HG03135 (cell line): ENCODE results near the gene PLCZ1.
"Not testable (repeated sequence)": the region's sequence is repeated elsewhere in the genome, so short reads cannot be mapped to it uniquely, and the experiment has no call there.

Experiments
- ATAC-seq: cut with Tn5 transposase; IDR thresholded peaks from one replicate; pipeline ENCODE4 v1.9.1; 2021; ENCODE audit warnings: mild to moderate bottlenecking, moderate library complexity; ENCODE audit not compliant: unreplicated experiment

PLCZ1 gene

DNA sequence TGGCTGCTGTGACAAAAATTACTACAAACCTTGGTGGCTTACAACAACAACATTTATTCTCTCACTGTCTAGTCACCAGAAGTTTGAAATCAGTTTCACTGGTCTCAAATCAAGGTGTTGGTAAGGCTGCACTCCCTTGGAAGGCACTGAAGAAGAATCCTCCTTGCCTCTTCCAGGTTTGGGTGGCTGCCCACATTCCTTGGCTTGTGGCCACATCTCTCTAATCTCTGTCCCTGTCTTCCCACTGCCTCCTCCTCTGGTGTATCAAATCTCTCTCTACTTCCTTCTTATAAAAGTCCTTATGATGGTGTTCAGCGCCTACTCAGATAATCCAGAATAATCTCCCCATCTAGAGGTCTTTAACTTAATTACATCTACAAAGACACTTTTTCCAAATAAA, 31.0 kb downstream of the PLCZ1 start:
- no peak for ATAC-seq

DNA sequence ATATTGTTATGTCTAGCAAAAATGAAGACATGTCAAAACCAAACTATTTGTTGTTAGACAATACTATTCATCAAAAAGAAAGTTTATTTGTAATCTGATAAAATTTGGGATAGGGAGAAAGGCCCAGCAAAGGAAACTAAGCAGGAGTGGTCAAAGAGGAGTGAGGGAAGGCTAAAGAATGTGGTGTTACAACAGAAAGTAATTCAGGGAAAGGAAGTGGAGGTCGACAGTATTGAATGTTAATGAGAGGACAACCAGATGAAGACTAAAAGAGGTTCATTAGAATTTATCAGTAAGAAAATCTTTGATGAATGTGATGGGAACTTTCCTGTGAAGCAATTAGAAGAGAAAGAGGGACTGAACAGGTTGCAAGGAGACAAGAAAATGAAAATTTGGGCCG, 33.9 kb downstream of the PLCZ1 start:
- ATAC-seq, result no peak

DNA sequence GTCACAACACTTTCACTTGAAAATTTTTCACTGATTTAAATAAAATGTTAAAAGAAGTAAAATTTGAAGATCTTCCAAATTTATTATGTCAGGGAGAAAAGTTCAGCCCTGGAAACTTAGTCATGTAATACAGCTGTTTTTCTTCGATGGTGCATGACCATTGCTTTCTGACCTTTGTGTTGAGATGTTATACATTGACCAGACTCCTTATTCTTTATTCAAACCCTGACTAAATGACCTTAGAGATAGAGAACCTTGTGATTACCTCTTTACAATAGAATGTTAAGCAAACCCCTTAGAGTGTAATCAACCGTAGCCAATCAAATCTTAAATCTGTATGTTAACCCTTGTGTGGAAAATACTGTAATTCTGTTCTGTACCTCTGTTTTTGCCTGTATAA, 34.5 kb downstream of the PLCZ1 start:
- no peak for ATAC-seq

DNA sequence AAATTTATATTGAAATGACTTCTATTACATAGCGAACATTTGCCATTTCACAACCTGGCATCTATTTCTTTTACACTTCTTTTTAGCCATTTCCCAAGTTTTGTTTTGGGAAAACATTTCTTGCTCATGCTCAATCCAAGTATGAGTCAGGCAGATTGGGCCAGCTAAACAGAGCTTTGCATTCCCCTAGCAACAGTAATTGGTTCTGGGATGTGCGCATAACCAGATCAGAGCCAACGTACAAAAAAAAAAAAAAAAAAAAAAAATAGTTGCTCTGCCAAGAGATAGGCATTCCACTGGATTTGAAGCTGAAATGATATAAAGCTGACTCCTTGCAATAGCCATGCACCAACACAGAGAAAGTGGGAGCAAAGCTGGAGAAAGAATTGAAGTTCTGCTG, 37.5 kb downstream of the PLCZ1 start:
- ATAC-seq, result no peak

DNA sequence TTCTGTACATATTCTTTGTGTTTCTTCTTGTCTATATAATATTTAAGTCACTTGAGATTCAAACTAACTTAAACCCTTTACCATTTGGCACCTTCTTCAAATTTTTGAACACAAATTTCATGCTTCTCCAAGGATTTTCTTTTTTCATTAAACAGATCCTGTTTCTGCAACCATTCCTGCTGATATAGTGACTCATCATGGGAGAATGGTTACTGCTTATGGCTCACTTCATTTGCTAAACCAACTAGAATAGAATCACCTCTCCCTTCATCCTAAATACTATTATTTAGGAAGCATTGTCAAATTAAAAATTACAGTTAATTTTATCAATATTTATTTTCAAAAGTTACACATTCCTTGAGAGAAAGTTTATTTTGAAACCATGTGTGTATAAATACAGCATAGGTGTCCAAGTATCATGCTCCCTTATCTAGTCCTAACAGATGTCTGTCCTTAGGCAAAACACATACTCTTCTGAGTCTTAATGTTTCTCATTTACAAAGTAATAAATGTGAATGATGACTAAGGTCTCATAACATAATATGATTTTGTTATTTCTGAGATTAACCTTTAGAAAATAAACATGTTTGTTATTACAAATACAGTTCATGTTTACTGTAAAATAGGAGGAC, 40.7 kb downstream of the PLCZ1 start:
- no peak for ATAC-seq

DNA sequence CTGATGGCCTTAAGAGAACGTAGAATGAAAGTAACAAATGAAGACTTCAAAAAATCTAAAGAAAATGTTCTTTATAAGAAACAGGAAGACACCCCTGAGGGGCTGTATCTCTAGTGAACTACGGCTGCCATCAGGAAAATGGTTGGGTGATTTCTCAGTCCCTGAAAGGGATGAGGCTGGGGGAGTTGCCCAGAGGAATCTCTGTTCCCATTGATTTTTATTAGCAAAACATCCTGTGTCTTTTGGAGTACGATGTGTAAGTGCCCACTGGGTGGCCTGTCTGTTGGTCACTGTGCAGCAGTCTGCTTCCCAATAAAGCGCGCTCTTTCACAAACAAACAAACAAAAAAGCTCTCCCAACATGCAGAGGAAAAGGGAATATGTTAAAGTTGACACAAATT, 43.8 kb downstream of the PLCZ1 start:
- not testable (repeated sequence) for ATAC-seq

DNA sequence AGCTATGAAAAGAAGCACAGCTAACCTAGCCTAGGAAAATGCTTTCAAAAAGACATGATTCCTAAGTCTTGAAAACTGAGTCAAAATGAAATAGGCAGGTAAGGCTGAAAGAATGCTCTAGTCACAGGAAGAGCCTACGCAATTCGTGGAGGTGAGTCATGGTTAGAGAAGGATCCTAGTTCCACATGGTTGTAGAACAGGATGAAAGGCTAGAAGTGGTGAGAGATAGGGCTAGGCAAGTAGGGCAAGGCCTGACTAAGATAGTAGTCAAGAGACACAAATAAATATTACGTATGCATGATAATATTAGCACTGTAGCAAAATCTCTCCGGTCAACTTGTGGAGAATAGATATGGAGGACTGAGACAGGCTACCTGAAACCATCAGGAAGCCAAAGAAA, 47.2 kb downstream of the PLCZ1 start:
- ATAC-seq, result no peak

DNA sequence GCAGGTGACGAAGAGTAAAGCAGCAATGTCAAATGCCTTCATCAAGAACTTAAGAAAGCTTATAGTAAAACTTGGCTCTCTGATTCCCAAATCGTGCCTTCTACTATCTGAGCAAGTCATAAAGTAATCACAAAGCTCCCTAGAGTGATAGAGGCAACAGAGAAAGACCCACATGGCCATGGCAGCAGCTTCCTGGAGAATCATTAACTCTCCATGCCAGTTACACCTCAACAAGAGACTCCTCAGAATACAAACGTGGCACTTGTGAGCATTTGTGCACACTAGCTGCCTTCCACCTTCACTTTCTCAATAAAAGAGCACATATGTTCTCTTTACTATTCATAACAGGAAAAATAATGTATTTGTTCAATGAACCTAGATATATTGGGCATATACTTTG, 48.0 kb downstream of the PLCZ1 start:
- no peak for ATAC-seq

DNA sequence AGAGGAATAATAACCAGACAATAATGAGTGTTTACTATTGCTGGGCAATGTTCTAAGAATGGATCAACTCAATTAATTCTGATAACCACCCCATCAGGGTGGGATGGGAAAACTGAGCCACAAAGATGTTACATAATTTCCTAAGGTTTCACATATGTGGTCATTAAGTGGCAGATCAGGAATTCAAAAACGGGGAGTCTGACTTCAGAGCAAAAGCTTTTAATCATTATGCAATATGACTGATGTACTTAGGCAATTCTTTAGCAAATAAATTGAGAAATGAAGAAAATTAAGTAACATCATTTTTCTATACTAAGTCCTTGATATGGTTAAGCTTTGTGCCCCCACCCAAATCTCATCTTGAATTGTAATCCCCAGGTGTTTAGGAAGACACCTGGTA, 53.4 kb downstream of the PLCZ1 start:
- no peak for ATAC-seq

DNA sequence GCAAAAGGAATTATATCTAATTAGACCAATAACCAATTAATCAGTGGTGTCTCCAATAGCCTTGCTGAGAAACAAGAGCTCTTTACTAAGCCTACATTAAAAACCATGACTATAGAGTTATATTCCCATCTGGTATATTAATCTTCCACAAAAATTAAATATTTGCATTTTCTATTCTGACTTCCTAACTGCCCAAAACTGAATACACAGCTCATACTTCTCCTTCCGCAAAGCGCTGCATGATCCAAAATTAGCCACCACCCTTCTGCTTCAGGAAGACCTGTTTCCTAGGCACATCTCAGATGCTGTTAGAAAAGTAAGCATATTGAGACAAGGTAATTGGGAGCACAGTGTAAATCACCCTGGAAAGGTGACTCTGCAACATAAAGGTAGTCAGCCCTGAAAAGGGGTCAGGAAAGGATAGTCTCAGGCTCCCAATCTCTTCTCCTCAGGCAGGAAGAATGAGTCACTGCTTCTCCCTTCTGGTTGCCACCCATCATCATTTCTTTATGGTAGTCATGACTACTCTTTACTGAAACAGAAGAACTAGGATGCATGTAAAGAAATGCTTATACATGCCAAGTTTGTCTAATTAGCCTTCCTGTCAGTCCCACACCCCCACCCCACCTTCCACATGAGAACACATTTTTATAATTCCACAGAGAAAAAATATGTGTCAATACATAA, 54.3 kb downstream of the PLCZ1 start:
- ATAC-seq, result no peak

DNA sequence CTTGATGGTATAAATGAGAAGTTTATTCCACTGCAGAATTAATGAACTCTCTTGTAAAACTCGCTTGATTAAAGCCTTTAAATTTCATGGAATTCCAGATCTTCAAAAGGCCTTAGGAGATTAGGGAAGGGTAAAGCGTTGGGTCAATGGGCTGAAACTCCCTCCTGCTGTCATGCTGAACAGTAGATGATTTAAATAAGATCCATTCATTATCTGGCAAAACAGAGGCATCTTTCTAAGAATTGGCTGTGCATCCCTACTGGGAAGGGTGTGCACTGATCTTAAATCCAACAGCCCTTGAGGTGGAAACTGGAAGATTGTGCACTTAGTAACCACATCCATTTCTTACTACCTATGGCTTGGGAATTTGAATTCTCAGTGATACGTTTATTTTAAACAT, 56.0 kb downstream of the PLCZ1 start:
- ATAC-seq, result no peak

DNA sequence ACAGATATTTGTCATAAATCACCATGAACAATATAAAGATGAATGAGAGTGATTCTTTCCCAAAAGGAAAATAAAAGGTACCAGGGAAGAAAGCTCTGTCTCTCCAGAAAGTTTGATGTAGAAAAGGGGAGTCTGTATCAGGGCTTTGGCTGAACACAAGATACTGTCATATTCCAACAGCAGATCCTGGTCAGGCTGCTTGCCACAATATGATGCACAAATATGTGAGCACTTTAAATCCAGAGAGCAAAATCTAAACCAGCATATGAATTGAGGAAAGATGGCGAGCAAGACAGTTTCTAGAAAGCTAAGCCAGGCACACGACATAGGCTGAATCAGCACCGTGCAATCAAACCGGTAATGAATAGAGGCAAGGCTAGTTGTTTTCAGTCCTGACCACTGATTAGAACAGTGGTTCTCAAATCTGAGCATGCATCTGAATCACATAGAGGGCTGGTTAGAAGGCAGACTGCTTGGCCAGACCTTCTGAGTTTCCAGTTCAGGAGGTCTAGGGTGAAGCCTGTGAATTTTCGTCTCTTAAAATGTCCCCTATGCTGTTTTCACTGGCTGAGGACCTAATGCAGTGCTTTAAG, 60.7 kb downstream of the PLCZ1 start:
- ATAC-seq, result no peak

DNA sequence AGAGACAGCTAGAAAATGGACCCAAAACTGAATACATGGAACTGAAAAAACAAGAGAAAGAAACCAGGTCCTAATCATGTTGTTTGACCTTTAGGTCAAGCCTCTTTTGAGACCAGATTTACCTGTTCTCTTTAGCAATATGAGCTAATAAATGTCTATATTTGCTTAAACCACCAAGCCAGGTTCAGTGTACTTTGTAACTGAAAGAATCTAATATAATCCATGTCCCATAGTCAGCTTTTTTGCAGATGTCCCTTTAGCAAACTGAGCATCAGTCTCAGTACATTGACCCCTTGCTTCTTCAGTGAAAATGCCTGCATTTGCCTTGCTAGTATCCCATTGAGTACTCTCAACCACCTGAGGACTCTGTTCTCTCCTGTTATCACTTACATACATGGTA, 61.7 kb downstream of the PLCZ1 start:
- ATAC-seq, result no peak

DNA sequence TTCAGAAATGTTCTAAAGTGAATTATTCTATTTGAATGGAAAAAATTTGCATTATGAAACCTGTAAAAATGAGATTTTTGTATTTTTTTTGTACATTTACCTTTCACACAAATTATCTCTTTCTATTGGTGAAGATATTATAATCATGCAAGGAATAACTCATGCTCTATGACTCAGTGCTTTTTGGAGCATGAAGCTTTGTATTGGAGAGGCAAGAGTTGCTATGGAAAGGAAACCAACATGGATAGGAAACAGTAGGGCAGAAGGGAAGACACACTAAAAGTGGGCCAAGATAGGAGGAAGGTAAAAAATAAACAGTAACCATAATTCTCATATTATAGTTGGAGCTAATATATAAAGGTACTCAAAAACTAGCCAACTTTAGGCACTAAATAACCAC, 79.0 kb downstream of the PLCZ1 start:
- ATAC-seq, result no peak

DNA sequence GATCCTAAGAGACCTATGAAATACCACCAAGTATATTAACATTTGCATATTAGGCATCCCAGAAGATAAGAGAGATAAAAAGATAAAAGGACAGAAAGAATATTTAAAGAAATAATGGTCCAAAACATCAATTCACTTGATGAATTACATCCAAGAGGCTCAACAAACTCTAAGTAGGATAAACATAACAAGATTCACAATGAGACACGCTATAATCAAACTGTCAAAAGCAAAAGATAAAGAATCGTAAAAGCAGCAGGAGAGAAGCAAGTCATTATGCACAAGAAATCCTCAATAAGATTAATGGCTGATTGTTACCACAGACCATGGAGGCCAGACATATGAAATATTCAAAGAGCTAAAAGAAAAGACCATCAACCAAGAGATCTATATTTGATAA, 79.6 kb downstream of the PLCZ1 start:
- no peak for ATAC-seq

DNA sequence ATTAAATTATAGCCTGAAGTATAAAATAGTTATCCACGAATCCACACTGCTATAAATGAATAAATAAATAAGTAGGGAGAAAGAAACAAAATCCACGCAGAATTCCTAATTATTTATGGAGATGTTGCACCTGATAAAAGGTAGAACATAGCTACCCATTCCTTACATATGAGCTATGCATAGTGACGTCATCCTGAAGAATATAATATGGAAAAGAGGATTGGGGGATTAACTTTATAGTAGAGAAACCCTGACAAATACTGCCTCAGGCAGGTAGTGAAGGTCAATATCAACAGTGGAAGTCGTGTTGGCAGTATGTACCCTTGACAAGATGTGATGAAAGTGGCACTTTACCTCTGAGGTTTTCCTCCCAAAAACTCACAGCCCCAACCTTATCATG, 82.5 kb downstream of the PLCZ1 start:
- ATAC-seq, result no peak

DNA sequence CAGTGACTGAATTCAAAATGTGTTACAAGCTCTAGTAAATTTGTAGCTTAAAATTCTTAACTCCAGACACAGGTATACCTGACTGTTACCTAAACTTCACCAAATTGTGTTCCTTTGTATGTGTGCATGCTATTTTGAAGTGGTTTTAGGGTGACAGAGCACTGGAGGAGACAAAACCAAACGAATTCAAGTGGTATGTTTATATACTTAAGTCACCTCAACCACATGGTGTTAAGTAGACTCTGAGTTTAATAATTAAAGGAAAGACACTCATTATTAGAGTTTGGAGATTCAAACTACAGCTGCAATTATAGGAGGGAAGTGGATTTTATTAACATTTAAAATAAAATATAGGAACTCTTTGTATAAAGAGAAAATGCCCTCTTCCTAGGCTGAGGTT, 84.3 kb downstream of the PLCZ1 start:
- no peak for ATAC-seq

DNA sequence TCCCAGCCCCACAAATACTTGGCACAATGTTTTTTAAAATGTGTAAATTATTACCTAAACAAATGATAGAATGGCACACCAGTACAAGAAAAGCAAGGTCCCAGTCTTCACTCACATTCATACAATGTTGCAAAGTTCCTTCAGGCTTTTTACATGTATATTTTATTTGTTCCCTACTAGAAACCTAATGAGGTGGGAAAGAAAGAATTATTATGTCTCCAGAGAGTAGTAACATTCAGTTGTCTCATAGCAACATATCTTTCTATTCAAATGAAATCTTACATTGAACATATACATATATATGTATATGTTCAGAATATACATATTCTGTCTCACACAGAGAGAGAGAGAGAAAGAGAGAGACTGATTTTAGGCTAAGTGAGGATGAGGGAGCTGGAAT, 85.2 kb downstream of the PLCZ1 start:
- no peak for ATAC-seq

DNA sequence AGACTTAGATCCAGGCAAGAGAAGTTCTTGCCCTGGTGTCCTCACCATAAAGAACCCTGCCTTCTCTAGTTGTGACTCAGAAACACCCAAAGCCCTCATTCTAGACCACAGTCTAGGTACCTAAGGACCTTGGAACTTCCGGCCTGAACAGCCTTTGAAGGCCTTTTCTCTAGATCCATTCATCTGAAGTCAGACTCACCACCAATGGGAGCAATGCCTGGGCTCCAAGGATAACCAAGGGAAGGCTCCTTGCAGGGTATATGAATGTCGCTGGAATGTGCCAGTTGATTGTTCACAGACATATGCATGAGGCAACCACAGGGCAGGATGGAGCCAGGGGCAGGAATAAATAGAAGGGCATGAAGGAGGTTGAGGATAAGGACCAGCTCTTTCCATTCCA, 86.3 kb downstream of the PLCZ1 start:
- ATAC-seq, result no peak

DNA sequence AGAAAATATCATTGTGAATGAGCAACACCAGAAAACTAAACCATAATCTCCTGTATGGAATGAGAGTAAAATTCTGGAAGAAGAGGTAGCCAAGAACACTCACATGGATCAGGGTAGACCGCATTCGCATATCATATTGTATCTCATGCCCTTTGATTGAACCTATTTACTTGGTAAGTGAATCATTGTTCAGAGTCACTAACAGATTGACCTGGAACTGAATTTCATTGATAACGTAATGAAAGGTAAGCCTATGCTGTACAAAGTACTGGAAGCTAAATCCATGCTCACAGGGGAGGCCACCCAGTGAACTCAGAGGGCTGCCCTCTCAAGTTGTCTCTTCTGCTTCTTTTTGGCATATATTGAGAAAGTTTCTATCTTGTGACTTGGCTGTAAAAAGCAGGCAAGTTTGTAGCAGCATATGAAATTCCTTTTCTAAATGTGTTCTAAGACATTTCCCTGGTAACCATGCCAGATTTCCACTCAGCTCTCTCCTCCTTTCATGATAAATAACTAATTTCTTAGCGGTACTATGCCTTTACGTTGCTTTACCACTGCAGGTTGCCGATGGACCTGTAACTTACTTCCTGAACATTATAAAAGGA, 91.4 kb downstream of the PLCZ1 start:
- ATAC-seq, result no peak

DNA sequence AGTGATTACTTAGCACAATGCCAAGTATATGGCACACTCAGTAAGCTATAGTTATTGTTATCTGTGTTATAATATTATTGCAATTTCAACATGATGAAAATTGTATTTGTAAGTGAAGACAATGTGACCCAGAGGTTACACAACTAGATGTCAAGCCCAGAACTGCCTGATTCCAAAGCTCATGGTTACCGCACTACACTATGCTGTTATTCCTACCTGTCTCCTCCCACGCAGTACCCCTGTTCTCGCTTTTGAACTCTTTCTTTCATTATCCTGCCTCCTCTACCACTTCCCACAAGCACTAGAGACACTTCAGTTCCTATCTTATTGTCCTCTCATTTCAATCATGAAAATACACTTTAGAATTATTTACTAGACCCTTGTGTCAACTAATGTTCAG, 93.2 kb downstream of the PLCZ1 start:
- no peak for ATAC-seq

DNA sequence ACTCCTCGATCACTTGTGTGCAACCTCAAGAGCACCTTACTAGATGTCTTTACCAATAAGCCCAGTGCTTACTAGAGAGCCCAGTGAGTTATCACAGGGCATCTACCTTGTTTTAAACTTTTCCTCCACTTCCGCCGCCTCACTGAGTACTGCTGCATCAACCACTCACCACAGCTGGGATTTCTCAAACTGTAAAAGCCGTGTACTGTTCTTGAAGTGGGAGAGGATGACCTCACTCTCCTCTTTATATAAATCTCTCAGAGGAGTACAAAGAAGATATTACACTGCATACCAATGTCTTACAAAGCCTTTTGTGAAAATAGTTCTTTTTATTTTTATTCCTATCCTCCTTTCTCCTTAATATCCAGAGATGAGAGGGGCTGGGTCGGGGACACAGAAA, 94.1 kb downstream of the PLCZ1 start:
- ATAC-seq, result no peak
